ENCODE measurements around the gene ZMIZ1.
A peak's percentile ranks its signal among the peaks of the same experiment; 100 is the strongest.

ZMIZ1 gene

DNA sequence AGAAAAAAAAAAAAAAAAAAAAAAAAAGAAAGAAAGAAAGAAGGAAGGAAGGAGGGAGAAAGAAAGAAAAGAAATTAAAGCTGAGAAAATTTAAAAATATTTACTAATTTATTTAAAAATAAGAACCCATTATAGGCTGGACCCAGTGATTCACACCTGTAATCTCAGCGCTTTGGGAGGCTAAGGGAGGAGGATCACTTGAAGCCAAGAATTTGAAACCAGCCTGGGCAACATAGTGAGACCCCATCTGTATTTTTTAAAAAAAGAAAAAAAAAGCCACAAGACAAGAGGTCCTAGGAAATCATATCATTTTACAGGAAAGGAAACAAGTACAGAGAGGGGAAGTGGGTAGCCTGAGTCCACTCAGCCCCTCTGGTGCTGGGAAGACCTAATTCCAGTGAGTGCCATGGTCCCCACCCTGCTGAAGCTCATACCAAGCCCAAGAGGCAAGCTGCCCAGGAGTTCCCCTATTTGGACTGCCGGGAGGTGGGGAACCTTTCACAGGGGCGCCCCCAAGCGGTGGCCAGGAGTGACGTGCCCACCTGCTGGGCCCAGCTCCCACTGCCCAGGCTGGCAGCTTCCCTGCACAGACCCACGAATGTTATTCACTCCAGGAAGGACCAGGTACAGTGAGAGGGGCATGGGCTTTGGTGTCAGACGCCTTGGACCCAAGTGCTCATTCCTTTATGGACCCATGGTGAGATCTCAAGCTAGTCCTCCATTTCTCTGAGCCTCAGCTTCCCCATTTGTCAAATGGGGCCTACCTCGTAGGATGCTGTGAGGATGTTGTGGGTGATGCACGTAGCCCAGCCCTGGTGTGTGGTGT, 133.6 kb downstream of the ZMIZ1 start:
- H3K27me3 ChIP-seq (ENCODE audit: insufficient read depth, low read length), result no peaks in the 10 kb centered on the region
- no peak overlapping the region for H3K9ac ChIP-seq (ENCODE audit: low read length)
- DNase-seq, result peak in 1 of 2 donors; percentile 37
- H4K12ac ChIP-seq (ENCODE audit: low read depth, low read length), result no peak overlapping the region
- H3K79me2 ChIP-seq (ENCODE audit: control insufficient read depth, insufficient read depth, low read length, poor library complexity), result no peaks in the 10 kb centered on the region
- H3K18ac ChIP-seq (ENCODE audit: low read length), result no peak overlapping the region
- peaks cover 55 to 65% of the 10 kb centered on the region in 2 experiments for H3K36me3 ChIP-seq (ENCODE audit: control insufficient read depth in 1 of 2, insufficient read depth in 2 of 2, low read length in 2 of 2)
- no peaks in the 10 kb centered on the region for H3K9me3 ChIP-seq (ENCODE audit: insufficient read depth, low read depth, low read length)
- H3K4me3 ChIP-seq (ENCODE audit: low read depth, low read length), result no peak overlapping the region
- H3K23ac ChIP-seq (ENCODE audit: low read length), result no peak overlapping the region
- no peak overlapping the region for H4K8ac ChIP-seq (ENCODE audit: low read depth, low read length)
- H2BK5ac ChIP-seq (ENCODE audit: low read depth, low read length, poor library complexity), result no peak overlapping the region
- no peak overlapping the region for H3K4ac ChIP-seq (ENCODE audit: low read depth, low read length)
- no CpG with 5 or more reads among the region's 9 CpGs for WGBS (ENCODE audit: extremely low coverage, insufficient coverage, insufficient read length)
- H2AFZ ChIP-seq (ENCODE audit: insufficient read depth, low read length, poor library complexity), result no peak overlapping the region
- no peak overlapping the region for H4K91ac ChIP-seq (ENCODE audit: low read depth, low read length)
- no peak overlapping the region for H2AK5ac ChIP-seq (ENCODE audit: low read length)
- H3K4me2 ChIP-seq (ENCODE audit: low read length), result no peak overlapping the region
- H3K27ac ChIP-seq (ENCODE audit: low read depth, low read length), result no peak overlapping the region
- no peaks in the 10 kb centered on the region for H3K79me1 ChIP-seq (ENCODE audit: low read length)
- peaks cover under 1 to 5% of the 10 kb centered on the region in 2 experiments for H3K4me1 ChIP-seq (ENCODE audit: control insufficient read depth in 1 of 2, insufficient read depth in 2 of 2, low read length in 2 of 2)
- no peak overlapping the region for H2BK12ac ChIP-seq (ENCODE audit: low read length)
- H2BK120ac ChIP-seq (ENCODE audit: insufficient read depth, low read length, poor library complexity), result no peak overlapping the region
- H3K14ac ChIP-seq (ENCODE audit: low read length), result no peak overlapping the region

DNA sequence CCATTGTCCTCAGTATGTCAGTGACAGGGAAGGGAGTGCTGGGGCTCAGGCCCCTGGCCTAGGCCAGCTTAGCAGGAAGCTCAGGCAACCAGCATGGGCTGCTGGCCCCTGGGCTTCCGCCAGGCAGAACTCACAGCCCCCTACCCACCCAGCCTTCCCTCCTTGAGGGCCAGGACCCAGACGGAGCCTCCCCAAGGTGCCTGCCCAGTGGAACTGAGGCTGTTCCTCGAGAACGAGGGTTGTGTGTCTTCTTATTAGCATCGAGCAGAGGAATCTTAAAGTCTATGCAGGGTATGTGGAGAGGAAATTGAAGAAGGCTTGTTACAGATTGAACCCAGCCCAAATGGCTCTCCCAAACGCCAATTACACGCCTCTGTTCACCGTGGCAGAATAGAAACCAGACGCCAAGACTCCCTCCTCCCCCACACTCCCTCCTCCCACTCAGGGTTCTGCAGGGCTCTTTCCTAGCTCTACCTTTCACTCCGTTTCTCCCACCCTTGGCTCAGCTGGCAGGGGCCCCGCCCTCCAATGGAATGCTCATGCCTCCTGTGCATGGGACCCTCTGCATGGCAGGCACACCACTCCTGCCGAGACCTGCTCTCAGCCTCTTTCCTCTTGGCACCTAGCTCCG, 134.4 kb downstream of the ZMIZ1 start:
- no peak overlapping the region for H4K8ac ChIP-seq (ENCODE audit: low read depth, low read length)
- no peak overlapping the region for H2AK5ac ChIP-seq (ENCODE audit: low read length)
- no CpG with 5 or more reads among the region's 13 CpGs for WGBS (ENCODE audit: extremely low coverage, insufficient coverage, insufficient read length)
- no peak overlapping the region for H4K12ac ChIP-seq (ENCODE audit: low read depth, low read length)
- no peak overlapping the region for H4K91ac ChIP-seq (ENCODE audit: low read depth, low read length)
- H2AFZ ChIP-seq (ENCODE audit: insufficient read depth, low read length, poor library complexity), result no peak overlapping the region
- no peak overlapping the region for H3K14ac ChIP-seq (ENCODE audit: low read length)
- DNase-seq, result no peak
- no peak overlapping the region for H2BK12ac ChIP-seq (ENCODE audit: low read length)
- no peaks in the 10 kb centered on the region for H3K79me2 ChIP-seq (ENCODE audit: control insufficient read depth, insufficient read depth, low read length, poor library complexity)
- H3K9me3 ChIP-seq (ENCODE audit: insufficient read depth, low read depth, low read length), result no peaks in the 10 kb centered on the region
- H3K4me1 ChIP-seq (ENCODE audit: control insufficient read depth in 1 of 2, insufficient read depth in 2 of 2, low read length in 2 of 2), result peaks cover 4 to 10% of the 10 kb centered on the region in 2 experiments
- no peak overlapping the region for H2BK5ac ChIP-seq (ENCODE audit: low read depth, low read length, poor library complexity)
- no peaks in the 10 kb centered on the region for H3K79me1 ChIP-seq (ENCODE audit: low read length)
- no peak overlapping the region for H3K9ac ChIP-seq (ENCODE audit: low read length)
- H2BK120ac ChIP-seq (ENCODE audit: insufficient read depth, low read length, poor library complexity), result no peak overlapping the region
- H3K4me2 ChIP-seq (ENCODE audit: low read length), result no peak overlapping the region
- H3K23ac ChIP-seq (ENCODE audit: low read length), result no peak overlapping the region
- no peak overlapping the region for H3K18ac ChIP-seq (ENCODE audit: low read length)
- H3K36me3 ChIP-seq (ENCODE audit: control insufficient read depth in 1 of 2, insufficient read depth in 2 of 2, low read length in 2 of 2), result peaks cover 57 to 69% of the 10 kb centered on the region in 2 experiments
- no peak overlapping the region for H3K27ac ChIP-seq (ENCODE audit: low read depth, low read length)
- no peaks in the 10 kb centered on the region for H3K27me3 ChIP-seq (ENCODE audit: insufficient read depth, low read length)
- H3K4me3 ChIP-seq (ENCODE audit: low read depth, low read length), result no peak overlapping the region
- no peak overlapping the region for H3K4ac ChIP-seq (ENCODE audit: low read depth, low read length)

DNA sequence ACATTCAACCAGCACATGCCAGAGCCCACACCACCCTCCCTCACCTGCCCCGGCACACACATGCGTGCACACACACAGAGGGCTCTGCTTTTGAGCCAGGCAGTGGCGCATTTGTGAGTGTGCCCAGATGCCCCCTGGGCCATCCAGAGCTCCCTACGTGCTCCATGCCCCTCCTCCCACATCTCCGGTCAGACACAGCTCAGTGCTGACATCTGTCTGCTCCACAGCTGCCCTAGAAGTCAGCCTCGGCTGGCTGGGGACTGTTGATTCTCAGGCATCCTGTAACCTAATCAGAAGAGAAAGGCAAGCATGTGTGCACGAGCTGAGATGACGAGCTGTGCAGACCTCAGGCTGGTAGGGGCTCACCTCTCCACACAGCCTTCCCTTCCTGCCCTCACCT, 135.1 kb downstream of the ZMIZ1 start:
- no peak overlapping the region for H2AK5ac ChIP-seq (ENCODE audit: low read length)
- no peak overlapping the region for H3K4me3 ChIP-seq (ENCODE audit: low read depth, low read length)
- no peaks in the 10 kb centered on the region for H3K79me1 ChIP-seq (ENCODE audit: low read length)
- H3K79me2 ChIP-seq (ENCODE audit: control insufficient read depth, insufficient read depth, low read length, poor library complexity), result no peaks in the 10 kb centered on the region
- no peak overlapping the region for H2BK5ac ChIP-seq (ENCODE audit: low read depth, low read length, poor library complexity)
- H3K23ac ChIP-seq (ENCODE audit: low read length), result no peak overlapping the region
- no peak overlapping the region for H4K91ac ChIP-seq (ENCODE audit: low read depth, low read length)
- no peak overlapping the region for H3K14ac ChIP-seq (ENCODE audit: low read length)
- H3K4me2 ChIP-seq (ENCODE audit: low read length), result no peak overlapping the region
- H3K4me1 ChIP-seq (ENCODE audit: control insufficient read depth in 1 of 2, insufficient read depth in 2 of 2, low read length in 2 of 2), result peaks cover 4 to 14% of the 10 kb centered on the region in 2 experiments
- no peaks in the 10 kb centered on the region for H3K27me3 ChIP-seq (ENCODE audit: insufficient read depth, low read length)
- H4K8ac ChIP-seq (ENCODE audit: low read depth, low read length), result no peak overlapping the region
- H2BK12ac ChIP-seq (ENCODE audit: low read length), result no peak overlapping the region
- H4K12ac ChIP-seq (ENCODE audit: low read depth, low read length), result no peak overlapping the region
- peaks cover 61 to 75% of the 10 kb centered on the region in 2 experiments for H3K36me3 ChIP-seq (ENCODE audit: control insufficient read depth in 1 of 2, insufficient read depth in 2 of 2, low read length in 2 of 2)
- WGBS (ENCODE audit: extremely low coverage, insufficient coverage, insufficient read length), result no CpG with 5 or more reads among the region's 8 CpGs
- no peak for DNase-seq
- no peak overlapping the region for H3K9ac ChIP-seq (ENCODE audit: low read length)
- no peak overlapping the region for H3K18ac ChIP-seq (ENCODE audit: low read length)
- H2AFZ ChIP-seq (ENCODE audit: insufficient read depth, low read length, poor library complexity), result no peak overlapping the region
- no peak overlapping the region for H3K27ac ChIP-seq (ENCODE audit: low read depth, low read length)
- no peaks in the 10 kb centered on the region for H3K9me3 ChIP-seq (ENCODE audit: insufficient read depth, low read depth, low read length)
- no peak overlapping the region for H3K4ac ChIP-seq (ENCODE audit: low read depth, low read length)
- no peak overlapping the region for H2BK120ac ChIP-seq (ENCODE audit: insufficient read depth, low read length, poor library complexity)

DNA sequence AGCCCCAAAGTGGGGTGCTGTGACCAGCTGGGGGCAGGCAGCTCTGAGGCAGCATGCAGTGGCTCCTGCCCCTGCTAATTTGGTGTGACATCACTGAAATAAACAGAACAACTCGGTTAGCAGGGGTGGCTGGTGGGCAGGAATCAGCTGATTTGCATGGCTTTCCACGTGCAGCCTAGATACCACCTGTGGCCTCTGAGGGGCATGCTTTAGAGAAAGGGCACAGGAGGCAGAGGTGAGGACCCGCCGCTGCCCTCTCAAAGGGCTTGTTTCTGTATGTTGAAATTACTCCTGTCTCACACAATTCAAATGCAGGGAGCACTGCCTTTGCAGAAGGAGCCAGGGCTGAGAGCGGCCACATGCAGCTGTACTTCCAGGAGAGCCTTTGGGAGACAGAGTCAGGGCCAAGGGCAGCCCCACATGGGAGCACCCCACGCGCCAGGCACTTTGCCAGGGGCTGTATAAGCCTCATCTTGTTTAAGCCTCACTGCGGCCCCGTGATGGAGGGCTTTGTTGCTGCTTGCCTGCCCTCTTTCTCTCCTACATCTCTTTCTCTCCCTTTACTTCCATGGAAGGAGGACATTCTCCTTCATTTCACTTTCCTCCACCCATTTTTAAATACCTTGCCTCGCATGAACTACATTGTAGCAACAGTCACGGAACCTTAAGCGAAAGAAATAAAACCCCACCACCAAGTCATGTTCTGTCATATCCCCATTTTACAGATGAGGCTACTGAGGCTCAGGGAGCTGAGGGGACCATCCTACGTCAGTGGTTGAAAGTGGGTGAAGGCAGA, 137.7 kb downstream of the ZMIZ1 start:
- no peak overlapping the region for H3K4me3 ChIP-seq (ENCODE audit: low read depth, low read length)
- peaks cover 4 to 14% of the 10 kb centered on the region in 2 experiments for H3K4me1 ChIP-seq (ENCODE audit: control insufficient read depth in 1 of 2, insufficient read depth in 2 of 2, low read length in 2 of 2)
- H3K14ac ChIP-seq (ENCODE audit: low read length), result no peak overlapping the region
- H2AFZ ChIP-seq (ENCODE audit: insufficient read depth, low read length, poor library complexity), result no peak overlapping the region
- H3K36me3 ChIP-seq (ENCODE audit: control insufficient read depth in 1 of 2, insufficient read depth in 2 of 2, low read length in 2 of 2), result peaks cover 71 to 84% of the 10 kb centered on the region in 2 experiments
- no peak overlapping the region for H3K4ac ChIP-seq (ENCODE audit: low read depth, low read length)
- H3K23ac ChIP-seq (ENCODE audit: low read length), result no peak overlapping the region
- H3K9me3 ChIP-seq (ENCODE audit: insufficient read depth, low read depth, low read length), result peaks cover 3% of the 10 kb centered on the region
- H2BK5ac ChIP-seq (ENCODE audit: low read depth, low read length, poor library complexity), result no peak overlapping the region
- H3K27ac ChIP-seq (ENCODE audit: low read depth, low read length), result no peak overlapping the region
- WGBS (ENCODE audit: extremely low coverage, insufficient coverage, insufficient read length), result no CpG with 5 or more reads among the region's 13 CpGs
- no peaks in the 10 kb centered on the region for H3K79me1 ChIP-seq (ENCODE audit: low read length)
- H2BK12ac ChIP-seq (ENCODE audit: low read length), result no peak overlapping the region
- no peaks in the 10 kb centered on the region for H3K27me3 ChIP-seq (ENCODE audit: insufficient read depth, low read length)
- H4K8ac ChIP-seq (ENCODE audit: low read depth, low read length), result no peak overlapping the region
- no peak overlapping the region for H3K9ac ChIP-seq (ENCODE audit: low read length)
- no peaks in the 10 kb centered on the region for H3K79me2 ChIP-seq (ENCODE audit: control insufficient read depth, insufficient read depth, low read length, poor library complexity)
- DNase-seq, result no peak
- no peak overlapping the region for H2AK5ac ChIP-seq (ENCODE audit: low read length)
- H4K12ac ChIP-seq (ENCODE audit: low read depth, low read length), result no peak overlapping the region
- H3K4me2 ChIP-seq (ENCODE audit: low read length), result no peak overlapping the region
- peak overlapping the region; percentile 12 for H3K18ac ChIP-seq (ENCODE audit: low read length)
- H2BK120ac ChIP-seq (ENCODE audit: insufficient read depth, low read length, poor library complexity), result no peak overlapping the region
- no peak overlapping the region for H4K91ac ChIP-seq (ENCODE audit: low read depth, low read length)

All from trophoblast cell (in vitro differentiated cells and primary cell).